Hepatocyte (in vitro differentiated cells): ENCODE results near the gene COL20A1. TPM values are rescaled to one million over a fixed set of nuclear protein-coding genes. Genes with fewer than 3 reads are reported as not detected.

Source experiments
- DNase-seq: peaks from one replicate; pipeline ENCODE4 v3.0.0-alpha.2; 2016; ENCODE audit warnings: low spot score
- H2AFZ ChIP-seq: fragments of 200-600 bp; sonication (generic); 2 replicates; pipeline ENCODE4 v1.6.0; 2016; ENCODE audit warnings: antibody characterized with exemption, mild to moderate bottlenecking
- H3K27ac ChIP-seq: fragments of 200-600 bp; sonication (generic); 2 replicates; pipeline ENCODE4 v1.5.1; 2016; ENCODE audit warnings: mild to moderate bottlenecking
- H3K27me3 ChIP-seq: fragments of 200-600 bp; sonication (generic); 2 replicates; pipeline ENCODE4 v1.6.1; 2016
- H3K36me3 ChIP-seq: fragments of 200-600 bp; sonication (generic); replicated peaks from 2 replicates; pipeline ENCODE4 v1.5.1; 2016; ENCODE audit warnings: low read depth; ENCODE audit not compliant: insufficient read depth
- H3K4me1 ChIP-seq: fragments of 200-600 bp; sonication (generic); 2 replicates; pipeline ENCODE4 v1.5.1; 2016; ENCODE audit warnings: mild to moderate bottlenecking, moderate library complexity; ENCODE audit not compliant: insufficient read depth
- H3K4me2 ChIP-seq: fragments of 200-600 bp; sonication (generic); 2 replicates; pipeline ENCODE4 v1.6.0; 2016
- H3K4me3 ChIP-seq: fragments of 200-600 bp; sonication (generic); 2 replicates; pipeline ENCODE4 v1.5.1; 2016; ENCODE audit warnings: mild to moderate bottlenecking
- H3K79me2 ChIP-seq: fragments of 200-600 bp; sonication (generic); 2 replicates; pipeline ENCODE4 v1.6.0; 2017; ENCODE audit warnings: mild to moderate bottlenecking
- H3K9me2 ChIP-seq: fragments of 200-600 bp; sonication (generic); replicated peaks from 2 replicates; pipeline ENCODE4 v1.6.0; 2017; ENCODE audit warnings: mild to moderate bottlenecking; ENCODE audit not compliant: insufficient read depth
- H3K9me3 ChIP-seq: fragments of 200-600 bp; sonication (generic); 2 replicates; pipeline ENCODE4 v1.5.1; 2016; ENCODE audit warnings: low read depth, mild to moderate bottlenecking
- H4K20me1 ChIP-seq: fragments of 200-600 bp; sonication (generic); 2 replicates; pipeline ENCODE4 v1.6.0; 2016; ENCODE audit warnings: mild to moderate bottlenecking; ENCODE audit not compliant: insufficient read depth, poor library complexity, severe bottlenecking
- CTCF ChIP-seq: fragments of 200-600 bp; sonication (generic); IDR thresholded peaks from 2 replicates; pipeline ENCODE4 v1.5.1; 2016; ENCODE audit warnings: antibody characterized with exemption, mild to moderate bottlenecking; ENCODE audit not compliant: poor library complexity
- EZH2 ChIP-seq: fragments of 200-600 bp; sonication (generic); IDR thresholded peaks from 2 replicates; pipeline ENCODE4 v1.6.1; 2016; ENCODE audit warnings: antibody characterized with exemption, mild to moderate bottlenecking, borderline replicate concordance
- EZH2phosphoT487 ChIP-seq: fragments of 200-600 bp; sonication (generic); IDR thresholded peaks from one replicate; pipeline ENCODE4 v1.6.1; 2018; ENCODE audit warnings: antibody characterized with exemption, mild to moderate bottlenecking, low read depth, moderate library complexity; ENCODE audit not compliant: unreplicated experiment, severe bottlenecking
- WGBS: methylation state at CpG from one replicate; pipeline ENCODE4 v1.1.6; 2016; ENCODE audit warnings: low lambda C conversion rate; ENCODE audit errors: missing lambda C conversion rate; 5-methylcytosine and 5-hydroxymethylcytosine counted together
- polyA plus RNA-seq: library from polyadenylated mRNA; unstranded; fragments of >200 nt; fragmentation: Nextera tagmentation; extraction: Ambion mirVana; gene quantifications from 2 replicates; pipeline ENCODE4 v1.2.1, GENCODE V29; 2016
- total RNA-seq: library from RNA; depleted of rRNA; stranded (reverse); fragments of >200 nt; gene quantifications from 2 replicates; pipeline ENCODE4 v1.2.3, GENCODE V29; 2014

Gene COL20A1
- total and polyA plus RNA-seq, 2 experiments from 2014 or later: not detected

- Histone ChIP-seq H3K27me3 (no peaks in the 10 kb centered on the region), H3K9me2 (no peaks in the 10 kb centered on the region), H3K36me3 (no peaks in the 10 kb centered on the region), H3K4me1 (no peaks in the 10 kb centered on the region), H3K79me2 (no peaks in the 10 kb centered on the region), H3K4me2 (no peak overlapping the region), H3K27ac (no peak overlapping the region), H3K9me3 (no peaks in the 10 kb centered on the region), H4K20me1 (no peaks in the 10 kb centered on the region), H2AFZ (no peak overlapping the region), H3K4me3 (no peak overlapping the region)
- no peak for DNase-seq
- TF ChIP-seq EZH2: no peak
- TF ChIP-seq EZH2phosphoT487: no peak
- no peak for TF ChIP-seq CTCF
- 96% methylated on average over 30 of the region's 33 CpGs for WGBS
Measured at GRCh38 chr20:63350196-63350595, 57.2 kb downstream of the COL20A1 start.

GRCh38 chr20:63350597-63351325 is 57.8 kb downstream of the COL20A1 start:
- DNase-seq: no peak
- H3K9me3 ChIP-seq: no peaks in the 10 kb centered on the region
- no peak overlapping the region for H3K27ac ChIP-seq
- H3K4me1 ChIP-seq: no peaks in the 10 kb centered on the region
- no peaks in the 10 kb centered on the region for H3K79me2 ChIP-seq
- 93% methylated on average over 39 of the region's 46 CpGs for WGBS
- TF ChIP-seq EZH2: no peak
- no peak for TF ChIP-seq CTCF
- H3K4me3 ChIP-seq: no peak overlapping the region
- no peaks in the 10 kb centered on the region for H3K36me3 ChIP-seq
- H4K20me1 ChIP-seq: no peaks in the 10 kb centered on the region
- no peaks in the 10 kb centered on the region for H3K27me3 ChIP-seq
- no peak overlapping the region for H2AFZ ChIP-seq
- no peaks in the 10 kb centered on the region for H3K9me2 ChIP-seq
- H3K4me2 ChIP-seq: no peak overlapping the region

GRCh38 chr20:63351326-63351700 is 58.3 kb downstream of the COL20A1 start:
- Histone ChIP-seq H2AFZ (no peak overlapping the region), H3K27ac (no peak overlapping the region), H3K4me1 (no peaks in the 10 kb centered on the region), H3K79me2 (no peaks in the 10 kb centered on the region), H3K27me3 (no peaks in the 10 kb centered on the region), H3K9me3 (no peaks in the 10 kb centered on the region), H4K20me1 (no peaks in the 10 kb centered on the region), H3K4me2 (no peak overlapping the region), H3K9me2 (no peaks in the 10 kb centered on the region), H3K4me3 (no peak overlapping the region), H3K36me3 (no peaks in the 10 kb centered on the region)
- WGBS: 90% methylated on average over 12 of the region's 12 CpGs
- no peak for DNase-seq
- no peak for TF ChIP-seq EZH2
- no peak for TF ChIP-seq EZH2phosphoT487
- no peak for TF ChIP-seq CTCF
